Heart left ventricle (tissue), 16 donors: ENCODE measurements around the gene CIPC. TPM values are rescaled to one million over a fixed set of nuclear protein-coding genes. Genes with fewer than 3 reads are reported as not detected.

Experiments used
- ATAC-seq, 4 donors: fragments of 200-7000 bp; cut with Tn5 transposase; one replicate each; pipeline ENCODE4 v1.9.1; 2020 to 2022; ENCODE audit warnings: moderate library complexity in 4 of 4, mild to moderate bottlenecking in 3 of 4, moderate number of reproducible peaks in 1 of 4
- DNase-seq, 5 donors: peaks; one replicate each; pipeline ENCODE4 v3.0.0-alpha.2; 2020
- H3K27ac ChIP-seq, 12 donors: fragments of 200-600 bp; sonication (generic) in 4 of 12; one replicate each; pipeline versions ENCODE4 v1.5.0 to v1.8.0; 2016 to 2022; ENCODE audit warnings: mild to moderate bottlenecking in 2 of 12
- H3K27me3 ChIP-seq, 9 donors: fragments of 200-600 bp; sonication (generic) in 2 of 9; one replicate each; pipeline versions ENCODE4 v1.5.1 to v1.8.0; 2016 to 2022; ENCODE audit warnings: mild to moderate bottlenecking in 3 of 9
- H3K36me3 ChIP-seq, 9 donors: fragments of 200-600 bp; sonication (generic) in 2 of 9; one replicate each; pipeline versions ENCODE4 v1.5.0 to v1.8.0; 2018 to 2022; ENCODE audit warnings: mild to moderate bottlenecking in 2 of 9
- H3K4me1 ChIP-seq, 12 donors: fragments of 200-600 bp; sonication (generic) in 4 of 12; one replicate each; pipeline versions ENCODE4 v1.5.0 to v1.8.0; 2016 to 2022; ENCODE audit warnings: mild to moderate bottlenecking in 3 of 12
- H3K4me3 ChIP-seq, 12 donors: fragments of 200-600 bp; sonication (generic) in 4 of 12; one replicate each; pipeline versions ENCODE4 v1.5.0 to v1.8.0; 2017 to 2022; ENCODE audit warnings: mild to moderate bottlenecking in 9 of 12, moderate library complexity in 4 of 12
- H3K9me3 ChIP-seq, 12 donors: fragments of 200-600 bp; sonication (generic) in 4 of 12; one replicate each; pipeline versions ENCODE4 v1.5.0 to v1.8.0; 2016 to 2022; ENCODE audit warnings: mild to moderate bottlenecking in 1 of 12
- CTCF ChIP-seq, 12 donors: fragments of 200-600 bp; sonication (generic) in 4 of 12; IDR thresholded peaks; one replicate each; pipeline versions ENCODE4 v1.5.0 to v1.8.0; 2018 to 2022; ENCODE audit warnings: antibody characterized with exemption in 12 of 12, mild to moderate bottlenecking in 5 of 12
- POLR2A ChIP-seq, 2 donors: fragments of 450-650 bp; IDR thresholded peaks; one replicate each; pipeline ENCODE4 v1.6.1; 2017; ENCODE audit warnings: antibody characterized with exemption in 2 of 2, mild to moderate bottlenecking in 2 of 2, moderate library complexity in 2 of 2
- WGBS, 4 donors: extraction: QIAGEN DNeasy Blood & Tissue Kit in 2 of 4; methylation state at CpG; one replicate each; pipeline versions ENCODE4 v1.1.5 to v1.1.7; 2013 to 2018; 5-methylcytosine and 5-hydroxymethylcytosine counted together
- intact Hi-C, 10 donors: fragments of 100-400 bp; cut with DNase I; formaldehyde crosslinking; loops; one replicate each; pipeline versions ENCODE4 v1.11.1 to v1.14.2; 2022
- polyA plus RNA-seq, 2 donors: library from polyadenylated mRNA; stranded (reverse); fragments of 200-250 nt; gene quantifications; one replicate each; pipeline ENCODE4 v1.2.3, GENCODE V29; 2013
- total RNA-seq, 9 donors: library from RNA; depleted of rRNA in 2 of 9; stranded (reverse); fragments of >200 nt in 2 of 9; fragmentation: NEBNext Ultra II Directional in 3 of 9; extraction: Animal tissue kit (Norgen Biotek cat#: 25700) in 3 of 9; gene quantifications; one replicate each; pipeline versions ENCODE4 v1.1.0 to v1.2.4, GENCODE V29; 2016 to 2023
- donor health status: ischemic (EF 13 %, LVEDD 7.1; RV severe dilation, severe dysfunction).
- donor health status: healthy with polysubstance abuse.
- donor health status: DM: no; HTN: yes; CAD: no.
- donor health status: DM: no; HTN: no; CAD: no.
- donor health status: ischemic (EF 25% LVEDD 6.9; RV normal size, moderate dysfunction).
- donor health status: ischemic (EF 25% LVEDD 5.7; RV mildly dilated, moderate dysfunction).
- donor health status: healthy.
- donor health status: DM: yes; HTN: yes; CAD: no.
- donor health status: ischemic (EF 35%, LVEDD 5.7; RV mildly dilated, moderate dysfunction).
- donor health status: nonischemic (EF 11% LVEDD 7.7; RV severe dilation, severe dysfunction).
- donor health status: DM: yes; HTN: yes; CAD: no.
- donor health status: PGD.
- donor health status: ischemic (EF 29% LVEDD 5.4; RV normal size, mild dysfunction).
- donor health status: nonischemic (EF 23%, LVEDD 6.1; RV moderate dilation, normal function).

CIPC gene
- total and polyA plus RNA-seq, 11 donors = 10.9 to 85.9 (median 61.3) TPM

- WGBS, 4 donors = 47 to 63% (median 53%) methylated on average over 10 of the region's 10 CpGs
- TF ChIP-seq POLR2A (IDR thresholded peaks at IDR 0.05) (no peak), CTCF (IDR thresholded peaks at IDR 0.05) (no peak)
- H3K4me1 ChIP-seq = peaks cover 3 to 49% (median 28%) of the 10 kb centered on the region in 12 donors
- DNase-seq (no peak), ATAC-seq (no peak)
- no peaks in the 10 kb centered on the region for H3K36me3 ChIP-seq
- intact Hi-C loops = loop anchor here in 3 of 10 donors (5.0 kb wide), 1 partner anchor 154 kb away; no protein-coding TSS in a partner anchor
- no peaks in the 10 kb centered on the region for H3K9me3 ChIP-seq
- peak overlapping the region in 3 of 12 donors; percentile 12 to 41 (median 23) for H3K27ac ChIP-seq
- no peak overlapping the region for H3K4me3 ChIP-seq
- H3K27me3 ChIP-seq = no peaks in the 10 kb centered on the region
Observed at GRCh38 chr14:77066578-77067172, 31.4 kb upstream of the CIPC start.

- DNase-seq = peak; percentile 66 to 85 (median 74)
- H3K4me1 ChIP-seq = peaks cover 3 to 49% (median 28%) of the 10 kb centered on the region in 12 donors
Observed at GRCh38 chr14:77067632-77068516, 30.2 kb upstream of the CIPC start.

GRCh38 chr14:77068517-77069200, 29.4 kb upstream of the CIPC start:
- Histone ChIP-seq H3K9me3 (peaks cover 0 to 1% (median 0%) of the 10 kb centered on the region in 12 donors), H3K27ac (peak overlapping the region in 5 of 12 donors; percentile 8 to 72 (median 26)), H3K36me3 (no peaks in the 10 kb centered on the region), H3K4me1 (peaks cover 3 to 49% (median 28%) of the 10 kb centered on the region in 12 donors), H3K27me3 (no peaks in the 10 kb centered on the region), H3K4me3 (no peak overlapping the region)
- DNase-seq (no peak), ATAC-seq (no peak)
- 49 to 56% (median 52%) methylated on average over 5 of the region's 5 CpGs for WGBS, 4 donors
- TF ChIP-seq CTCF (IDR thresholded peaks at IDR 0.05) = peak in 3 of 12 donors; percentile 2 to 34 (median 31)
- TF ChIP-seq POLR2A (IDR thresholded peaks at IDR 0.05) = no peak
- intact Hi-C loops = loop anchor here (1.0 to 5.0 kb wide), 6 partner anchors 155 to 194 kb away; no protein-coding TSS in a partner anchor

More at GRCh38 chr14:77067632-77068516, 30.2 kb upstream of the CIPC start:
- Histone ChIP-seq H3K9me3 (no peaks in the 10 kb centered on the region), H3K27ac (peak overlapping the region in 5 of 12 donors; percentile 8 to 72 (median 39)), H3K27me3 (no peaks in the 10 kb centered on the region), H3K36me3 (no peaks in the 10 kb centered on the region), H3K4me3 (no peak overlapping the region)
- intact Hi-C loops = loop anchor here (1.0 to 5.0 kb wide), 6 partner anchors 155 to 193 kb away; no protein-coding TSS in a partner anchor
- 50 to 53% (median 53%) methylated on average over 11 of the region's 11 CpGs for WGBS, 4 donors
- peak; percentile 60 to 84 (median 78) for ATAC-seq
- TF ChIP-seq CTCF (IDR thresholded peaks at IDR 0.05) (peak; percentile 72 to 95 (median 84)), POLR2A (IDR thresholded peaks at IDR 0.05) (no peak)
